GM23338 (cell line): ENCODE data around the gene KIF22. TPM values are rescaled to one million over a fixed set of nuclear protein-coding genes. Genes with fewer than 3 reads are reported as not detected.
A peak's percentile ranks its signal among the peaks of the same experiment; 100 is the strongest.

Experiments
- ATAC-seq: fragments of 200-7000 bp; cut with Tn5 transposase; 3 replicates; pipeline ENCODE4 v1.9.1; 2020
- DNase-seq: peaks from one replicate; pipeline ENCODE4 v3.0.0-alpha.2; 2015; ENCODE audit warnings: low spot score
- H2AFZ ChIP-seq: fragments of 200-600 bp; sonication (generic); 2 replicates; pipeline ENCODE4 v1.8.0; 2016; ENCODE audit warnings: antibody characterized with exemption, mild to moderate bottlenecking, moderate library complexity
- H3F3A ChIP-seq: fragments of 200-600 bp; sonication (generic); replicated peaks from 2 replicates; pipeline ENCODE4 v1.8.0; 2017; ENCODE audit warnings: antibody characterized with exemption, mixed run types, low read depth
- H3K27ac ChIP-seq: fragments of 200-600 bp; sonication (generic); 2 replicates; pipeline ENCODE4 v1.6.1; 2016; ENCODE audit warnings: low read depth
- H3K27me3 ChIP-seq: fragments of 200-600 bp; sonication (generic); 2 replicates; pipeline ENCODE4 v1.8.0; 2016; ENCODE audit warnings: mild to moderate bottlenecking, mixed run types, moderate library complexity; ENCODE audit not compliant: insufficient read depth
- H3K36me3 ChIP-seq: fragments of 200-600 bp; sonication (generic); 2 replicates; pipeline ENCODE4 v1.8.0; 2016; ENCODE audit warnings: mild to moderate bottlenecking; ENCODE audit not compliant: insufficient read depth
- H3K4me1 ChIP-seq: fragments of 200-600 bp; sonication (generic); 2 replicates; pipeline ENCODE4 v1.8.0; 2016; ENCODE audit warnings: mild to moderate bottlenecking, moderate library complexity; ENCODE audit not compliant: insufficient read depth
- H3K4me2 ChIP-seq: fragments of 200-600 bp; sonication (generic); 2 replicates; pipeline ENCODE4 v1.7.1; 2017; ENCODE audit warnings: mixed run types
- H3K4me3 ChIP-seq: fragments of 200-600 bp; sonication (generic); 2 replicates; pipeline ENCODE4 v1.6.1; 2016; ENCODE audit warnings: mixed run types
- H3K79me2 ChIP-seq: fragments of 200-600 bp; sonication (generic); replicated peaks from 2 replicates; pipeline ENCODE4 v1.8.0; 2017; ENCODE audit warnings: mild to moderate bottlenecking; ENCODE audit not compliant: insufficient read depth
- H3K9me2 ChIP-seq: fragments of 200-600 bp; sonication (generic); 2 replicates; pipeline ENCODE4 v1.8.0; 2017; ENCODE audit not compliant: insufficient read depth
- H4K20me1 ChIP-seq: fragments of 200-600 bp; sonication (generic); replicated peaks from 2 replicates; pipeline ENCODE4 v1.8.0; 2017; ENCODE audit warnings: mild to moderate bottlenecking; ENCODE audit not compliant: insufficient read depth
- H3K27ac Mint-ChIP-seq: 2 replicates; pipeline ENCODE4 v1.8.0; 2020; ENCODE audit warnings: inconsistent platforms, mild to moderate bottlenecking, moderate library complexity, mixed read lengths
- H3K27me3 Mint-ChIP-seq: 3 replicates; pipeline ENCODE4 v1.8.0; 2022; ENCODE audit warnings: low read depth, mild to moderate bottlenecking, moderate library complexity, mixed read lengths, inconsistent platforms; ENCODE audit not compliant: insufficient read depth, poor library complexity
- H3K36me3 Mint-ChIP-seq: 3 replicates; pipeline ENCODE4 v1.8.0; 2021; ENCODE audit warnings: low read depth, mild to moderate bottlenecking, inconsistent platforms, moderate library complexity, mixed read lengths
- H3K4me1 Mint-ChIP-seq: 3 replicates; pipeline ENCODE4 v1.8.0; 2020; ENCODE audit warnings: mild to moderate bottlenecking, inconsistent platforms, mixed read lengths
- H3K4me3 Mint-ChIP-seq: 3 replicates; pipeline ENCODE4 v1.8.0; 2021; ENCODE audit warnings: moderate library complexity, mild to moderate bottlenecking, inconsistent platforms, mixed read lengths
- H3K9me3 Mint-ChIP-seq: 3 replicates; pipeline ENCODE4 v1.8.0; 2020; ENCODE audit warnings: moderate library complexity, mild to moderate bottlenecking, inconsistent platforms, mixed read lengths
- CREB1 ChIP-seq: fragments of 250-450 bp; sonication (Bioruptor Pico); IDR thresholded peaks from 2 replicates; pipeline ENCODE4 v1.5.0; 2020; ENCODE audit warnings: low read depth, mild to moderate bottlenecking, moderate library complexity
- ETS1 ChIP-seq: IDR thresholded peaks from 2 replicates; pipeline ENCODE4 v1.6.1; 2016; ENCODE audit warnings: antibody characterized with exemption
- EZH2 ChIP-seq: fragments of 200-600 bp; sonication (generic); IDR thresholded peaks from one replicate; pipeline ENCODE4 v1.8.0; 2017; ENCODE audit warnings: antibody characterized with exemption, mild to moderate bottlenecking, low read depth; ENCODE audit not compliant: unreplicated experiment
- EZH2phosphoT487 ChIP-seq: fragments of 200-600 bp; sonication (generic); IDR thresholded peaks from one replicate; pipeline ENCODE4 v1.8.1; 2018; ENCODE audit warnings: antibody characterized with exemption; ENCODE audit not compliant: unreplicated experiment
- JUNB ChIP-seq: IDR thresholded peaks from one replicate; pipeline ENCODE4 v1.6.1; 2016; ENCODE audit warnings: antibody characterized with exemption; ENCODE audit not compliant: unreplicated experiment
- NANOG ChIP-seq: IDR thresholded peaks from 2 replicates; pipeline ENCODE4 v1.6.1; 2016; ENCODE audit warnings: antibody characterized with exemption, borderline replicate concordance
- POLR2AphosphoS5 ChIP-seq: IDR thresholded peaks from 2 replicates; pipeline ENCODE4 v1.6.1; 2016; ENCODE audit warnings: antibody characterized with exemption, low read depth
- REST ChIP-seq: IDR thresholded peaks from one replicate; pipeline ENCODE4 v1.6.1; 2018; ENCODE audit warnings: antibody characterized with exemption; ENCODE audit not compliant: unreplicated experiment
- STAT1 ChIP-seq: IDR thresholded peaks from one replicate; pipeline ENCODE4 v1.6.1; 2016; ENCODE audit warnings: antibody characterized with exemption; ENCODE audit not compliant: unreplicated experiment
- ZNF114 ChIP-seq: fragments of 250-450 bp; sonication (Bioruptor Pico); IDR thresholded peaks from 2 replicates; pipeline ENCODE4 v1.5.0; 2020; ENCODE audit warnings: mild to moderate bottlenecking, moderate library complexity
- ZNF331 ChIP-seq: fragments of 250-450 bp; sonication (Bioruptor Pico); IDR thresholded peaks from 2 replicates; pipeline ENCODE4 v1.5.0; 2020; ENCODE audit warnings: low read depth, mild to moderate bottlenecking, moderate library complexity
- polyA plus RNA-seq: library from polyadenylated mRNA; unstranded; fragments of >200 nt; fragmentation: Nextera tagmentation; extraction: Ambion mirVana; gene quantifications from 2 replicates; pipeline ENCODE4 v1.2.1, GENCODE V29; 2016
- total RNA-seq: library from RNA; depleted of rRNA; stranded (reverse); fragments of >200 nt; shearing (Covaris generic); gene quantifications from 2 replicates; pipeline ENCODE4 v1.2.3, GENCODE V29; 2014
- TF ChIP-seq, protein P1 (sequence below): fragments of 250-450 bp; sonication (Bioruptor Pico); IDR thresholded peaks from 2 replicates; pipeline ENCODE4 v1.5.0; 2020; ENCODE audit warnings: mild to moderate bottlenecking, moderate library complexity
- TF ChIP-seq, protein P2 (sequence below), 2 experiments: fragments of 200-600 bp in 1 of 2; sonication (generic) in 1 of 2; conservative IDR thresholded peaks; 2 replicates each; pipeline versions ENCODE4 v1.5.1 to v1.6.1; 2016 to 2017; ENCODE audit warnings: antibody characterized with exemption in 2 of 2, low read depth in 2 of 2, mild to moderate bottlenecking in 2 of 2, moderate library complexity in 1 of 2

KIF22 gene
- total and polyA plus RNA-seq, 2 experiments from 2014 or later, result 110 to 192 TPM

- TF ChIP-seq, protein P1, sequence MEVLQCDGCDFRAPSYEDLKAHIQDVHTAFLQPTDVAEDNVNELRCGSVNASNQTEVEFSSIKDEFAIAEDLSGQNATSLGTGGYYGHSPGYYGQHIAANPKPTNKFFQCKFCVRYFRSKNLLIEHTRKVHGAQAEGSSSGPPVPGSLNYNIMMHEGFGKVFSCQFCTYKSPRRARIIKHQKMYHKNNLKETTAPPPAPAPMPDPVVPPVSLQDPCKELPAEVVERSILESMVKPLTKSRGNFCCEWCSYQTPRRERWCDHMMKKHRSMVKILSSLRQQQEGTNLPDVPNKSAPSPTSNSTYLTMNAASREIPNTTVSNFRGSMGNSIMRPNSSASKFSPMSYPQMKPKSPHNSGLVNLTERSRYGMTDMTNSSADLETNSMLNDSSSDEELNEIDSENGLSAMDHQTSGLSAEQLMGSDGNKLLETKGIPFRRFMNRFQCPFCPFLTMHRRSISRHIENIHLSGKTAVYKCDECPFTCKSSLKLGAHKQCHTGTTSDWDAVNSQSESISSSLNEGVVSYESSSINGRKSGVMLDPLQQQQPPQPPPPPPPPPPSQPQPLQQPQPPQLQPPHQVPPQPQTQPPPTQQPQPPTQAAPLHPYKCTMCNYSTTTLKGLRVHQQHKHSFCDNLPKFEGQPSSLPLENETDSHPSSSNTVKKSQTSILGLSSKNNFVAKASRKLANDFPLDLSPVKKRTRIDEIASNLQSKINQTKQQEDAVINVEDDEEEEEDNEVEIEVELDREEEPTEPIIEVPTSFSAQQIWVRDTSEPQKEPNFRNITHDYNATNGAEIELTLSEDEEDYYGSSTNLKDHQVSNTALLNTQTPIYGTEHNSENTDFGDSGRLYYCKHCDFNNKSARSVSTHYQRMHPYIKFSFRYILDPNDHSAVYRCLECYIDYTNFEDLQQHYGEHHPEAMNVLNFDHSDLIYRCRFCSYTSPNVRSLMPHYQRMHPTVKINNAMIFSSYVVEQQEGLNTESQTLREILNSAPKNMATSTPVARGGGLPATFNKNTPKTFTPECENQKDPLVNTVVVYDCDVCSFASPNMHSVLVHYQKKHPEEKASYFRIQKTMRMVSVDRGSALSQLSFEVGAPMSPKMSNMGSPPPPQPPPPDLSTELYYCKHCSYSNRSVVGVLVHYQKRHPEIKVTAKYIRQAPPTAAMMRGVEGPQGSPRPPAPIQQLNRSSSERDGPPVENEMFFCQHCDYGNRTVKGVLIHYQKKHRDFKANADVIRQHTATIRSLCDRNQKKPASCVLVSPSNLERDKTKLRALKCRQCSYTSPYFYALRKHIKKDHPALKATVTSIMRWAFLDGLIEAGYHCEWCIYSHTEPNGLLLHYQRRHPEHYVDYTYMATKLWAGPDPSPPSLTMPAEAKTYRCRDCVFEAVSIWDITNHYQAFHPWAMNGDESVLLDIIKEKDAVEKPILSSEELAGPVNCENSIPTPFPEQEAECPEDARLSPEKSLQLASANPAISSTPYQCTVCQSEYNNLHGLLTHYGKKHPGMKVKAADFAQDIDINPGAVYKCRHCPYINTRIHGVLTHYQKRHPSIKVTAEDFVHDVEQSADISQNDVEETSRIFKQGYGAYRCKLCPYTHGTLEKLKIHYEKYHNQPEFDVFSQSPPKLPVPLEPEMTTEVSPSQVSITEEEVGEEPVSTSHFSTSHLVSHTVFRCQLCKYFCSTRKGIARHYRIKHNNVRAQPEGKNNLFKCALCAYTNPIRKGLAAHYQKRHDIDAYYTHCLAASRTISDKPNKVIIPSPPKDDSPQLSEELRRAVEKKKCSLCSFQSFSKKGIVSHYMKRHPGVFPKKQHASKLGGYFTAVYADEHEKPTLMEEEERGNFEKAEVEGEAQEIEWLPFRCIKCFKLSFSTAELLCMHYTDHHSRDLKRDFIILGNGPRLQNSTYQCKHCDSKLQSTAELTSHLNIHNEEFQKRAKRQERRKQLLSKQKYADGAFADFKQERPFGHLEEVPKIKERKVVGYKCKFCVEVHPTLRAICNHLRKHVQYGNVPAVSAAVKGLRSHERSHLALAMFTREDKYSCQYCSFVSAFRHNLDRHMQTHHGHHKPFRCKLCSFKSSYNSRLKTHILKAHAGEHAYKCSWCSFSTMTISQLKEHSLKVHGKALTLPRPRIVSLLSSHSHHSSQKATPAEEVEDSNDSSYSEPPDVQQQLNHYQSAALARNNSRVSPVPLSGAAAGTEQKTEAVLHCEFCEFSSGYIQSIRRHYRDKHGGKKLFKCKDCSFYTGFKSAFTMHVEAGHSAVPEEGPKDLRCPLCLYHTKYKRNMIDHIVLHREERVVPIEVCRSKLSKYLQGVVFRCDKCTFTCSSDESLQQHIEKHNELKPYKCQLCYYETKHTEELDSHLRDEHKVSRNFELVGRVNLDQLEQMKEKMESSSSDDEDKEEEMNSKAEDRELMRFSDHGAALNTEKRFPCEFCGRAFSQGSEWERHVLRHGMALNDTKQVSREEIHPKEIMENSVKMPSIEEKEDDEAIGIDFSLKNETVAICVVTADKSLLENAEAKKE (CRISPR knock-in tag), result no peak
- TF ChIP-seq EZH2phosphoT487, result no peak
Measured at GRCh38 chr16:29802416-29802935, 11.9 kb downstream of the KIF22 start (continued).

GRCh38 chr16:29804020-29804419 is 13.5 kb downstream of the KIF22 start:
- H3K4me2 ChIP-seq, result peak overlapping the region; percentile 91
- H3K4me1 ChIP-seq, result peaks cover 32% of the 10 kb centered on the region
- peak overlapping the region; percentile 91 for H3K4me3 ChIP-seq
- peak; percentile 31 for DNase-seq
- no peak for ATAC-seq
- peaks cover 25% of the 10 kb centered on the region; the same call in 1 of the 2 replicates for H3K36me3 ChIP-seq
- peaks cover 17% of the 10 kb centered on the region; the same call in 1 of the 2 replicates for H4K20me1 ChIP-seq
- no peaks in the 10 kb centered on the region for H3K9me2 ChIP-seq
- peaks cover 3% of the 10 kb centered on the region for H3K9me3 Mint-ChIP-seq
- peak overlapping the region; percentile 39 for H3K27ac Mint-ChIP-seq
- peaks cover 19% of the 10 kb centered on the region for H3K79me2 ChIP-seq
- no peaks in the 10 kb centered on the region for H3K27me3 ChIP-seq
- peaks cover 67% of the 10 kb centered on the region for H3K36me3 Mint-ChIP-seq
- no peak overlapping the region for H2AFZ ChIP-seq
- peak overlapping the region; percentile 99 for H3K27ac ChIP-seq
- peak overlapping the region; percentile 91 for H3K4me3 Mint-ChIP-seq
- H3K4me1 Mint-ChIP-seq, result peaks cover 40% of the 10 kb centered on the region
- H3F3A ChIP-seq, result peaks cover 42% of the 10 kb centered on the region
- peaks cover 38% of the 10 kb centered on the region for H3K27me3 Mint-ChIP-seq
- TF ChIP-seq POLR2AphosphoS5, result no peak
- TF ChIP-seq NANOG, result no peak
- no peak for TF ChIP-seq EZH2
- no peak for TF ChIP-seq ETS1
- no peak for TF ChIP-seq CREB1
- TF ChIP-seq EZH2phosphoT487, result no peak
- TF ChIP-seq, protein P2, sequence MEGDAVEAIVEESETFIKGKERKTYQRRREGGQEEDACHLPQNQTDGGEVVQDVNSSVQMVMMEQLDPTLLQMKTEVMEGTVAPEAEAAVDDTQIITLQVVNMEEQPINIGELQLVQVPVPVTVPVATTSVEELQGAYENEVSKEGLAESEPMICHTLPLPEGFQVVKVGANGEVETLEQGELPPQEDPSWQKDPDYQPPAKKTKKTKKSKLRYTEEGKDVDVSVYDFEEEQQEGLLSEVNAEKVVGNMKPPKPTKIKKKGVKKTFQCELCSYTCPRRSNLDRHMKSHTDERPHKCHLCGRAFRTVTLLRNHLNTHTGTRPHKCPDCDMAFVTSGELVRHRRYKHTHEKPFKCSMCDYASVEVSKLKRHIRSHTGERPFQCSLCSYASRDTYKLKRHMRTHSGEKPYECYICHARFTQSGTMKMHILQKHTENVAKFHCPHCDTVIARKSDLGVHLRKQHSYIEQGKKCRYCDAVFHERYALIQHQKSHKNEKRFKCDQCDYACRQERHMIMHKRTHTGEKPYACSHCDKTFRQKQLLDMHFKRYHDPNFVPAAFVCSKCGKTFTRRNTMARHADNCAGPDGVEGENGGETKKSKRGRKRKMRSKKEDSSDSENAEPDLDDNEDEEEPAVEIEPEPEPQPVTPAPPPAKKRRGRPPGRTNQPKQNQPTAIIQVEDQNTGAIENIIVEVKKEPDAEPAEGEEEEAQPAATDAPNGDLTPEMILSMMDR (conservative IDR thresholded peaks at IDR 0.05; ENCODE audit: low read depth in 2 of 2), result no peak
- no peak for TF ChIP-seq JUNB
- TF ChIP-seq REST, result no peak
- no peak for TF ChIP-seq ZNF114 (CRISPR knock-in tag)
- TF ChIP-seq STAT1, result no peak
- no peak for TF ChIP-seq ZNF331 (CRISPR knock-in tag)
